Neural cell (in vitro differentiated cells): Measurements from ENCODE around the gene SENP5. TPM values are rescaled to one million over a fixed set of nuclear protein-coding genes. Genes with fewer than 3 reads are reported as not detected.

Source experiments
- H2AFZ ChIP-seq: fragments of 200-600, 300-800 bp; sonication (generic), shearing (Covaris generic); 2 replicates; pipeline ENCODE4 v1.6.0; 2014; ENCODE audit warnings: low read depth, mild to moderate bottlenecking, antibody characterized with exemption, low read length, moderate library complexity
- H3F3A ChIP-seq: fragments of 200-600 bp; shearing (Covaris generic); 2 replicates; pipeline ENCODE4 v1.6.1; 2016; ENCODE audit warnings: mild to moderate bottlenecking, moderate library complexity, mixed read lengths, antibody characterized with exemption, low read length; ENCODE audit not compliant: insufficient read depth, poor library complexity, severe bottlenecking
- H3K27ac ChIP-seq: fragments of 200-600, 300-800 bp; sonication (generic), shearing (Covaris generic); 2 replicates; pipeline ENCODE4 v1.5.1; 2014; ENCODE audit warnings: mild to moderate bottlenecking, low read length, moderate library complexity
- H3K27me3 ChIP-seq: fragments of 300-800, 200-600 bp; sonication (generic), shearing (Covaris generic); 2 replicates; pipeline ENCODE4 v1.6.0; 2014; ENCODE audit warnings: mild to moderate bottlenecking, low read depth, low read length, moderate library complexity; ENCODE audit not compliant: insufficient read depth
- H3K36me3 ChIP-seq: fragments of 300-800, 200-600 bp; sonication (generic), shearing (Covaris generic); 2 replicates; pipeline ENCODE4 v1.5.1; 2014; ENCODE audit warnings: mild to moderate bottlenecking, antibody characterized with exemption, low read length, moderate library complexity; ENCODE audit not compliant: insufficient read depth
- H3K4me2 ChIP-seq: fragments of 300-800, 200-600 bp; sonication (generic), shearing (Covaris generic); 2 replicates; pipeline ENCODE4 v1.6.0; 2014; ENCODE audit warnings: mild to moderate bottlenecking, low read length
- H3K4me3 ChIP-seq: fragments of 300-800, 200-600 bp; sonication (generic), shearing (Covaris generic); 2 replicates; pipeline ENCODE4 v1.5.1; 2014; ENCODE audit warnings: mild to moderate bottlenecking, low read length, moderate library complexity
- H3K79me2 ChIP-seq: fragments of 200-600 bp; shearing (Covaris generic); replicated peaks from 2 replicates; pipeline ENCODE4 v1.6.0; 2014; ENCODE audit warnings: mild to moderate bottlenecking, low read length, moderate library complexity; ENCODE audit not compliant: insufficient read depth
- H3K9ac ChIP-seq: fragments of 300-800, 200-600 bp; sonication (generic), shearing (Covaris generic); 2 replicates; pipeline ENCODE4 v1.6.1; 2016; ENCODE audit warnings: mild to moderate bottlenecking, low read length, mixed read lengths
- H3K9me2 ChIP-seq: fragments of 200-600 bp; shearing (Covaris generic); 2 replicates; pipeline ENCODE4 v1.6.1; 2016; ENCODE audit warnings: mild to moderate bottlenecking, low read length, mixed read lengths; ENCODE audit not compliant: insufficient read depth
- H3K9me3 ChIP-seq: fragments of 200-600, 300-800 bp; sonication (generic), shearing (Covaris generic); 2 replicates; pipeline ENCODE4 v1.6.1; 2016; ENCODE audit warnings: mild to moderate bottlenecking, mixed run types, low read length, moderate library complexity, mixed read lengths
- H4K20me1 ChIP-seq: fragments of 200-600 bp; shearing (Covaris generic); 2 replicates; pipeline ENCODE4 v1.6.1; 2016; ENCODE audit warnings: mild to moderate bottlenecking, mixed run types; ENCODE audit not compliant: insufficient read depth
- EP300 ChIP-seq: fragments of 450-650 bp; conservative IDR thresholded peaks from 2 replicates; pipeline ENCODE4 v1.6.1; 2014; ENCODE audit warnings: antibody characterized with exemption, mild to moderate bottlenecking, moderate library complexity; ENCODE audit not compliant: poor library complexity, severe bottlenecking
- EZH2 ChIP-seq: fragments of 200-600, 300-800 bp; shearing (Covaris generic), sonication (generic); IDR thresholded peaks from 2 replicates; pipeline ENCODE4 v1.6.1; 2014; ENCODE audit warnings: antibody characterized with exemption, low read length, borderline replicate concordance, mild to moderate bottlenecking; ENCODE audit not compliant: insufficient read depth, poor library complexity, severe bottlenecking
- MXI1 ChIP-seq: fragments of 450-650 bp; conservative IDR thresholded peaks from 2 replicates; pipeline ENCODE4 v1.6.1; 2014; ENCODE audit warnings: antibody characterized with exemption, mild to moderate bottlenecking; ENCODE audit not compliant: poor library complexity, severe bottlenecking
- POLR2AphosphoS5 ChIP-seq: IDR thresholded peaks from 2 replicates; pipeline ENCODE4 v1.6.1; 2012
- RAD21 ChIP-seq: fragments of 450-650 bp; conservative IDR thresholded peaks from 2 replicates; pipeline ENCODE4 v1.6.1; 2014; ENCODE audit warnings: antibody characterized with exemption, mild to moderate bottlenecking, moderate library complexity
- SMC3 ChIP-seq: fragments of 450-650 bp; conservative IDR thresholded peaks from 2 replicates; pipeline ENCODE4 v1.6.1; 2014; ENCODE audit warnings: antibody characterized with exemption, mild to moderate bottlenecking, moderate library complexity; ENCODE audit not compliant: poor library complexity
- TAF1 ChIP-seq: IDR thresholded peaks from 2 replicates; pipeline ENCODE4 v1.6.1; 2012; ENCODE audit warnings: low read depth
- polyA plus RNA-seq: library from polyadenylated mRNA; depleted of rRNA; stranded (reverse); fragments of >200 nt; gene quantifications from 2 replicates; pipeline ENCODE4 v1.2.3, GENCODE V29; 2014
- TF ChIP-seq, protein P1 (sequence below): fragments of 450-650 bp; IDR thresholded peaks from 2 replicates; pipeline ENCODE4 v1.5.1; 2014; ENCODE audit warnings: antibody characterized with exemption, mild to moderate bottlenecking, moderate library complexity; ENCODE audit not compliant: poor library complexity, severe bottlenecking
- TF ChIP-seq, protein P2 (sequence below): IDR thresholded peaks from 2 replicates; pipeline ENCODE4 v1.6.1; 2012; ENCODE audit warnings: borderline replicate concordance

The SENP5 gene
- polyA plus RNA-seq, 1 donor from 2014 or later: 27.3 TPM

DNA sequence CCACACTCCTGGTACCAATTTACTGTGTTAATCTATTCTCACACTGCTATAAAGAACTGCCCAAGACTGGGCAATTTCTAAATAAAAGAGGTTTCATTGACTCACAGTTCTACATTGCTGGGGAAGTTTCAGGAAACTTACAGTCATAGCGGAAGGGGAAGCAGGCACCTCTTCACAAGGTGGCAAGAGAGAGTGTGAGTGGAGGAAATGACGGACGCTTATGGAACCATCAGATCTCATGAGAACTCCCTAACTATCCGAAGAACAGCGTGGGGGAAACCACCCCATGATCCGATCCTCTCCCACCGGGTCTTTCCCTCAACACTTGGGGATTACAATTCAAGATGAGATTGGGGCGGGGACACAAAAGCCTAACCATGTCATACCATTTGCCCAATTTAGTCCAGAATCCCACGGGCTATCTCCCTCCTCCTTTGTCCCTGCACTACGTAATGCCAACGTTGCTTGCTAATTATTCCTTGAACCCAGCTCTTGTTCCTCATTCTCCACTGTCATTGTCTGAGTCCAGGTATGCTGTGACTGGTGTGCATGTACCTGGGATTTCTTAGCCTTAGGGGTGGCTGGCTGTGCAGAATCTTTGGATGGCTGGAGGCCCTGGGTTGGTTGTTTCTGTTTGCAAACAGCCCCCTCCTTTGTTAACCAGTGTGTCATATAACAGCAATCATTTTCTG, 97.5 kb downstream of the SENP5 start:
- Histone ChIP-seq H3K9me3 (no peaks in the 10 kb centered on the region), H3K36me3 (no peaks in the 10 kb centered on the region), H3K9ac (no peak overlapping the region), H3K27me3 (peaks cover 37% of the 10 kb centered on the region), H3K4me2 (no peak overlapping the region), H3F3A (no peaks in the 10 kb centered on the region), H3K9me2 (no peaks in the 10 kb centered on the region), H3K27ac (no peak overlapping the region), H4K20me1 (no peaks in the 10 kb centered on the region), H2AFZ (no peak overlapping the region), H3K4me3 (no peak overlapping the region), H3K79me2 (no peaks in the 10 kb centered on the region)
- TF ChIP-seq RAD21: no peak
- no peak for TF ChIP-seq MXI1
- TF ChIP-seq SMC3: no peak
- no peak for TF ChIP-seq EP300
- TF ChIP-seq, protein P1, sequence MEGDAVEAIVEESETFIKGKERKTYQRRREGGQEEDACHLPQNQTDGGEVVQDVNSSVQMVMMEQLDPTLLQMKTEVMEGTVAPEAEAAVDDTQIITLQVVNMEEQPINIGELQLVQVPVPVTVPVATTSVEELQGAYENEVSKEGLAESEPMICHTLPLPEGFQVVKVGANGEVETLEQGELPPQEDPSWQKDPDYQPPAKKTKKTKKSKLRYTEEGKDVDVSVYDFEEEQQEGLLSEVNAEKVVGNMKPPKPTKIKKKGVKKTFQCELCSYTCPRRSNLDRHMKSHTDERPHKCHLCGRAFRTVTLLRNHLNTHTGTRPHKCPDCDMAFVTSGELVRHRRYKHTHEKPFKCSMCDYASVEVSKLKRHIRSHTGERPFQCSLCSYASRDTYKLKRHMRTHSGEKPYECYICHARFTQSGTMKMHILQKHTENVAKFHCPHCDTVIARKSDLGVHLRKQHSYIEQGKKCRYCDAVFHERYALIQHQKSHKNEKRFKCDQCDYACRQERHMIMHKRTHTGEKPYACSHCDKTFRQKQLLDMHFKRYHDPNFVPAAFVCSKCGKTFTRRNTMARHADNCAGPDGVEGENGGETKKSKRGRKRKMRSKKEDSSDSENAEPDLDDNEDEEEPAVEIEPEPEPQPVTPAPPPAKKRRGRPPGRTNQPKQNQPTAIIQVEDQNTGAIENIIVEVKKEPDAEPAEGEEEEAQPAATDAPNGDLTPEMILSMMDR: no peak
- no peak for TF ChIP-seq TAF1
- no peak for TF ChIP-seq EZH2
- TF ChIP-seq POLR2AphosphoS5: no peak
- TF ChIP-seq, protein P2, sequence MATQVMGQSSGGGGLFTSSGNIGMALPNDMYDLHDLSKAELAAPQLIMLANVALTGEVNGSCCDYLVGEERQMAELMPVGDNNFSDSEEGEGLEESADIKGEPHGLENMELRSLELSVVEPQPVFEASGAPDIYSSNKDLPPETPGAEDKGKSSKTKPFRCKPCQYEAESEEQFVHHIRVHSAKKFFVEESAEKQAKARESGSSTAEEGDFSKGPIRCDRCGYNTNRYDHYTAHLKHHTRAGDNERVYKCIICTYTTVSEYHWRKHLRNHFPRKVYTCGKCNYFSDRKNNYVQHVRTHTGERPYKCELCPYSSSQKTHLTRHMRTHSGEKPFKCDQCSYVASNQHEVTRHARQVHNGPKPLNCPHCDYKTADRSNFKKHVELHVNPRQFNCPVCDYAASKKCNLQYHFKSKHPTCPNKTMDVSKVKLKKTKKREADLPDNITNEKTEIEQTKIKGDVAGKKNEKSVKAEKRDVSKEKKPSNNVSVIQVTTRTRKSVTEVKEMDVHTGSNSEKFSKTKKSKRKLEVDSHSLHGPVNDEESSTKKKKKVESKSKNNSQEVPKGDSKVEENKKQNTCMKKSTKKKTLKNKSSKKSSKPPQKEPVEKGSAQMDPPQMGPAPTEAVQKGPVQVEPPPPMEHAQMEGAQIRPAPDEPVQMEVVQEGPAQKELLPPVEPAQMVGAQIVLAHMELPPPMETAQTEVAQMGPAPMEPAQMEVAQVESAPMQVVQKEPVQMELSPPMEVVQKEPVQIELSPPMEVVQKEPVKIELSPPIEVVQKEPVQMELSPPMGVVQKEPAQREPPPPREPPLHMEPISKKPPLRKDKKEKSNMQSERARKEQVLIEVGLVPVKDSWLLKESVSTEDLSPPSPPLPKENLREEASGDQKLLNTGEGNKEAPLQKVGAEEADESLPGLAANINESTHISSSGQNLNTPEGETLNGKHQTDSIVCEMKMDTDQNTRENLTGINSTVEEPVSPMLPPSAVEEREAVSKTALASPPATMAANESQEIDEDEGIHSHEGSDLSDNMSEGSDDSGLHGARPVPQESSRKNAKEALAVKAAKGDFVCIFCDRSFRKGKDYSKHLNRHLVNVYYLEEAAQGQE: no peak

- Histone ChIP-seq H3K4me2 (no peak overlapping the region), H3K9ac (no peak overlapping the region), H3K27me3 (peaks cover 42% of the 10 kb centered on the region), H3K4me3 (no peak overlapping the region), H3K79me2 (no peaks in the 10 kb centered on the region), H4K20me1 (no peaks in the 10 kb centered on the region), H3F3A (no peaks in the 10 kb centered on the region), H3K9me2 (no peaks in the 10 kb centered on the region), H3K9me3 (no peaks in the 10 kb centered on the region), H3K36me3 (no peaks in the 10 kb centered on the region), H2AFZ (no peak overlapping the region), H3K27ac (no peak overlapping the region)
- no peak for TF ChIP-seq EP300
Observed at GRCh38 chr3:196965804-196966173, 98.1 kb downstream of the SENP5 start.
